SH-SY5Y (cell line): Measurements from ENCODE around the gene NFKB1.

Experiments used
- GATA2 ChIP-seq: IDR thresholded peaks from 2 replicates; pipeline ENCODE4 v1.6.1; 2011; ENCODE audit warnings: mild to moderate bottlenecking, low read depth, low read length
- GATA3 ChIP-seq: IDR thresholded peaks from 2 replicates; pipeline ENCODE4 v1.6.1; 2011; ENCODE audit warnings: low read depth, mild to moderate bottlenecking, low read length, moderate library complexity

GRCh38 chr4:102526532-102526931 lies 25.4 kb downstream of the NFKB1 start:
- TF ChIP-seq GATA3 (no peak), GATA2 (no peak)
